Measurements from ENCODE around the gene SLC12A3. TPM values are rescaled to one million over a fixed set of nuclear protein-coding genes. Genes with fewer than 3 reads are reported as not detected.

Gene SLC12A3
- total RNA-seq, 1 donor from 2014 or later: not detected

DNA sequence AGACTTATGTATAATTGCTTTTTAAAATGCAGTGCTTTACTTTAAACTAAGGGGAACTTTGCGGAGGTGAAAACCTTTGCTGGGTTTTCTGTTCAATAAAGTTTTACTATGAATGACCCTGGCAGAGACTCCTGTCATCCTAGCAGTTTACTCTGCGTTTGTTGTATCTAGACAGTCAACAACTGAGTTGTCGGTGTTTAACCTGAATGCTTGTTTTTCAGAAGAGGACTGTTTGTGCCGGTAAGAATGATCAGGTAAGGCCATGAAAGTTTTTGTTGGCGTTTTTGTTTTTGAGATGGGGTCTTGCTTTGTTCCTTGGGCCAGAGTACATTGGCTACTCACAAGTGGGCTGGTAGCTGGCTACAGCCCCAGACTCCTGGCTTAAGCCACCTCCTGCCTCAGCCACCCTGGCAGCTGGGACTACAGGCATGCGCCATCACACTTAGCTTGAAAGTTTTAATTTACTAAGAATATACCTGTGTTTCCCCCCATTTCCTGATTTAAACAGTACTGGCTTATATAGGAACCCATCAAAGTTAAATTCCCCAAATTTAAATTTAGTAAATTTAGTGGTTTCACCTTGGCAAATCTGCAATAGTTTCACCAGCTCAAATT is 78.9 kb downstream of the SLC12A3 start:
- DNase-seq: no peak

DNA sequence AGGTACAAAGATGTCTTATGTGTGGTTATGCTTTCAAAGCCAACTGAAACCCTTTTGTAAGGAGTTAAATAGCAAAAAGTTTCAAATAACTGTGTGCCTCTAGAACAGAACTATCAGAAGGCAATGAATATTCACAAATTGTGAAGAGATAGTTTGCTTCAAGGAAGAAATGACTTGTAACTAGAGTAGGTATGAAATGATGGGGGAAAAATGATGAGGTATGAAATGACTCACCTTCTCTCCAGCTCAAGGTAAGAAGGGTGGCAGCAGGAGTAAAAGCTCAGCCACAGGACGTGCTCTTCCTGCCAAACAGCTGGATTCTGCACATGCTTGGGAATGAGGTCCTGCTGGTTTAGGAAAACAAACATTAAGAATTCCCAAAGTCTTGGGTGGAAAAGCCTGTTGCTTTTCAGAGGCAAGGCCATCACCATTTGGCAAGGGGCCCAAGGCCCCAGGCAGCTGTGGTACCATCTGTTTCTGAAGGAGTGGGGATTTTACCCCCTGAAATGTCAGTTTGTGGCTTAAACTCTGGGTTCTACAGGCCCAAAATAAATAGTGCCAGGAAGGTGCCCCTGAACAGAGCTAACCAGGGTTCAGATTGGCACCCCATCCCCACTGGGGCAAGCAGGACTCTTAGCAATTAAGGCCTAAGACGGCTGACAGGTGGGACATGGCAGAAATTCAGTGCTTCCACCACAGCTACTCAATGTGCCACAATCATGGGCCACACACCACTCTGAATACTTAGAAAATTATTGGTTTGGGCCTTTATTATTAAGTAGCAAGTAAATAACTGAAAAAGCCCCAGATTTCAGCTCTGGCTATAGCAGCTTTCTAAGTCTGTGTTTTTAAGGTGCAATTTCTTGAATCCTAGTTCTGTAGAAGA is 80.2 kb downstream of the SLC12A3 start:
- peak; percentile 86 for DNase-seq

DNA sequence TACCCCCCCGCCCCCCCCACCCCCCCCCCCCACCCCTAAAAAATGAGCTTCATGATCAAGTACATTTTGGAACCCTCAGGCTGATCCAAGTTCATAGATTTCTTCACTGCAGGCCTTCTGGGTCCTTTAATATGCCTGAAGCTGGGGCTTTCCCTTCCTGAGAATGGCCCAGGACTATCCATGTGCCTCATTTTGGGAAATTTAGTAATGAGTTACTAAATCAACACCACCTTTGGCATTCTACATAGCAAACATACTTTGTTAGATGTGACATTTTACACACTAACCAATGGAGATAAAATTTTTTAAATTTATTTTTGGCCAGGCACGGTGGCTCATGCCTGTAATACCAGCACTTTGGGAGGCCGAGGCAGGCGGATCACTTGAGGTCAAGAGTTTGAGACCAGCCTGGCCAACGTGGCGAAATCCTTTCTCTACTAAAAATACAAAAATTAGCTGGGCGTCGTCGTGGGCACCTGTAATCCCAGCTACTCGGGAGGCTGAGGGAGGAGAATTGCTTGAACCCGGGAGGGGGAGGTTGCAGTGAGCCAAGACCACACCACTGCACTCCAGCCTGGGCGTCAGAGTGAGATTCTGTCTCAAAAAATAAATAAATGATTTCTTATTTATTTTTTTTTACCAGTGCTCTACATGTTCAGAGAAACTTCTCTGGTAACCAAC is 81.0 kb downstream of the SLC12A3 start:
- no peak for DNase-seq

DNA sequence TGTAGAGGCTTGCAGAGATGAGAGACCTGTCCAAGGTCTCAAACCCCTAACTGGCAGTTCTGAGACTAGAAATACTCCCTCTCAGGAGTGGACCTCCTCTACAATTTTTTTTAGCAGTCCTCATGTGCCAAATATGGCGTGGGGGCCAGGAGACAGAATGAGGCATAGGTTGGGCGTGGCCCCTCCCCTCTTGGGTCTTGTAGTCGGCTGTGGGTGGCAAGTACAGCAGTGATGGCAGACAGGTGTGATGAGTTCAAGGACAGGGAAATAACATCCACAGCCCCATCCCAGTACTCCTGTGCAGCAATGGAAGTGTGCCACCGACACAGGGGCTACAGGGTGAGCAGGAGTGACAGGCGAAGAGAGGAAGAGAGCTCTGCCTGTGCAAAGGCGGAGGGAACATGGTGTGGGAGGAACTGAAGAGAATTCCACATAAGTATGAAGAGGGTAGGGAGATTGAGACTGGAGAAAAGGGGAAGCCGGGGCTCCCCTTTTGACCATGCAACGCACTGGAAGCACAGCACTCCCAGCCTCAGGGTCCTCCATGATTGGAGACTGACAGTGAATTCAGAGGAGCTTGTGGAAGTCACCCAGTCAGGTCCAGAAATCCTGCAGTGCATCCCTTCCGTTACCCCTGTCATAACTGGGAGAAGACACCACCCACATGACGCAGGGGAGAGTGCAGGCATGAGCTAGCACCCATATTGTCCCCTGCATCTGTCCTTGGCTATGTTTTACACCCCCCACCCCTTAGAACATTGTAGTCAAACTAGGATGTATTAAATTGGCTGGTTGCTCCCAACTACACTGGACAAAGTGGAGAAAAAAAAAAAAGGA is 82.0 kb downstream of the SLC12A3 start:
- DNase-seq: no peak

DNA sequence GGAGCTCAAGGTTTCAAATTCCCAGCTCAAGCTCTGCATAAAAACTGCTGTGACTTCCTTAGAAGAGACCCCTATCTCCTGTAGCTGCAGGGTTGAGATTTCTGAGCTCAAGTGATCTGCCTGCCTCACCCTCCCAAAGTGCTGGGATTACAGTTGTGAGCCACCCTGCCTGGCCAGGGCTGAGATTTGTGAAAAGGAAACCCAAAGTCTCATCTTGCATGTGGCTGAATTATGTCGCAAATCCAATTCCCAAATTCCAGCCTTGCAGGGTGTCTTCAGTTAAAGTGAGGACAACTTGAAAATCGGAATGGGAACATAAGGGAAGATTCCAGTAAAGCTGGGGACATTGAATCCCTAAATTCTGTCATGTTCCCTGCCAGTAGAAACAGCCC is 82.6 kb downstream of the SLC12A3 start:
- DNase-seq: no peak

DNA sequence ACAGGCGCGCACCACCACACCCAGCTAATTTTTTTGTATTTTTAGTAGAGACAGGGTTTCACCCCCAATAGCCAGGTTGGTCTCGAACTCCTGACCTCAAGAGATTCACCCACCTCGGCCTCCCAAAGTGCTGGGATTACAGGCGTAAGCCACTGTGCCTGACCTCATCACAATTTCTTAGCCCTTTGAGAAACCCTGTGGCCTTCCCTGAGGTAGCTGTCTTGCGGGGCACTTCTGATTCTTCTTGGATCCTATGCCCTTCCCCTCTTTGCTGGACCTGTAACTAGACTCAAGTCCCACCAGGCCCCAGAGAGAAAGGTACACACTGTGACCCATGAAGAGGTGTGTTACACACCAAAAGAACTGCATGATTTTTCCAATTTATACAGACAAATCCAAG is 83.2 kb downstream of the SLC12A3 start:
- no peak for DNase-seq

DNA sequence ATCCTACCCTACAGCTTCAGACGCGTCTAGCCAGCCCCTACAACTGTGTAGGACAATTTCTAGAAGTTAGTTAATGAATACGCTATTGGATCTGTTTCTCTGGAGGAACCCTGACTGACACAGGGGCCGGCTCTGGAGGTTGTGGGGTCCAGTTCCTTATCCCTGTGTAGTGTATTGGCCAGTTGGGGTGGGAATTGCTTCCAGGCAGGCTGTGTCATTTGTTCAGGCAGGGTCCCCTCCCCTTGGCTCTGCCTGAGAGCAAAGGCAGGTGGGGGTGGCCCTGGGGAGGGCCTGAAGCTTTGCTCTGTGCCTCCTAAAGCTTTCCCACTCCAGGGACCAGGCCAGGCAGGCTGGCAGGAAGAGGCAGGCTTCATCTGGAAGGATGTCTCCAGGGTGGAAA is 85.0 kb downstream of the SLC12A3 start:
- DNase-seq: no peak

DNA sequence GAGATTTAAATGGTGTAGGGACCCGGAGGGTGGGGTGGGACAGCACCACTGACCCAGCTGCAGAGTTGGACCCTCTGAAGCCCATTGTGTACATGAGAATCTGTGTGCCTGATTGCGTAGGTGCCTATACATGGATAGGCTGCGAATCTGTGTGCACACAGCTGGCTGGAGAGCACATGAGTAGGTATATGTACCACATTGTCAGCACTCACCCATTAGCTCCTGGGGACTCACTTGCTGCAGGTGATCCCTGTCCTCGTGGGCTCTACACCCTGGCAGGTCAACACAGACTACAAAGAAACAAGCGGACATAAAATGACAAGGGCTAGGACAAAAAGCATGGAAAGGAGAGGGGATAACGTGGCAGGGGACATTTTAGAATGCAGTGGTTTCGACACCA is 85.4 kb downstream of the SLC12A3 start:
- DNase-seq: no peak

DNA sequence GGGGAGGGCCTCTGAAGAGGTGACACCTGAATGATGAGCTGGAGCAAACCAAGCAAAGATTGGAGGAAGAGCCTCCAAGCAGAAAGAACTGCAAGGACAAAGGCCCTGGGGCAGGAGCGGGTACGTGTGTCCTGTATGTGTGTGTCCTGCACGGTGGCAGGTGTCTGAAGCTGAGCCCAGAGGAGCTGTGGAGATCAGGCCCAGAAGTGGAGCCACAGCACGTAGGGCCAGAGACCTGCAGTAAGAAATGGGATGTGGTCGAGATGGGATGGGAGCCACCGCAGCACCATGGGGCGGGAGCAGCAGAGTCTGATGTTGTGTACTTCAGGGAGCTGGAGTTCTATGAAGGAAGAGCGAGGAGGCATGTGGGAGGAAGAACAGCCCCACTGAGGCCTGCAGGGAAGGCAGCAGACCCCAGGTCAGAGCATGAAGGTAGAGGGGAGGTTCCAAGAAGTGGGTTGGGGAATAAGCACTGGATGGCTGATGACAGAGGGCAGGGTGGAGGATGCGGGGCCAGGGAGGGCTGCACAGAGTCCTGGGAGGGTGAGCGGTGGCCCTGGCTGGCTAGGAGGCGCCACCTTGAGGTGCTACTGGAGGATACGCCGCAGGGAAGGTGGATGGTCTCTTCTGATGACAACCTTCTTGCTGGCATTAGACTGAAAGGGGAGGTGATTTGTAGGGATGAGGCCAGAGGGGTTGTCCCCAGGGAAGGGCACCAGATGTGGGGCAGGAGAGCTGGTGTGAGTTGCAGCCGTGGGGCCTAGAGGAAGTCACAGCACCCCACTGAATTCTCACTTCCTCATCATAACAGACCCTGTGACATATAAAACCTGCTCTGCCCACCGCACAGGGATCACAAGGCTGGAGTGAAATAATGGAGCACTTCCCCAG is 86.1 kb downstream of the SLC12A3 start:
- DNase-seq: peak; percentile 62

DNA sequence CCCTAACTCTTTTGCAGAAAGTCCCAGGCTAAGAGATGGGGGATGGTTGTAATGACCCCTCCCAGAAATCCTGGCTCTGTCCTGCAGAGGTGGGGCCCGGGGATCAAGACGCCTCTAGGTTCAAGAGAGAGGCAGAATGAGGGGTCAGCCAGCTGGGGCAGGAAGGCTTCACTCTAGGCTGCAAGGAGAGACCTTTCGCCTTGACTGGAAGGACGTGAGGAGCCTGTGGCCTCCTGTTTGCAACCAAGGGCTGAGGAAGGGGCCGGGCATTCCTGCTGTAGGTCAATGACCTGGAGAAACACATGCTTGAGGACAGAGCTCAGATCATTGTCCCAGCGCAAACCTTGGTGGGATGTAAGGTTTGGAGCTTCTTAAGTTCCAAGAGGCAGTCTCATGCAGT is 88.0 kb downstream of the SLC12A3 start:
- DNase-seq: no peak

DNA sequence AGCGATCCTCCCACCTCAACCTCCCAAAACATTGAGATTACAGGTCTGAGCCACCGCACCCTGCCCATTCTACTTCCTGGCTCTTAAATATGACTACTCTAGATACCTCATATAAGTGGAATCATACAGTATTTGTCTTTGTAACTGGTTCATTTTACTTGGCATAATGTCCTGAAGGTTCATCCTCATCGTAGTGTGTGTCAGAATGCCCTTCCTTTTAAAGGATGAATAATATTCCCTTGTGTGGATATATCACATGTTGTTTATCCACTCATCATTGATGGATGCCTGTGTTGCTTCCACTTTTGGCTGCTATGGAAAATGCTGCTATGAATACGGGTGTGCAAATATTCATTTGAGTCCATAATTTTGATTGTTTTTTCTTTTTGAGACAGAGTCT is 91.1 kb downstream of the SLC12A3 start:
- no peak for DNase-seq

DNA sequence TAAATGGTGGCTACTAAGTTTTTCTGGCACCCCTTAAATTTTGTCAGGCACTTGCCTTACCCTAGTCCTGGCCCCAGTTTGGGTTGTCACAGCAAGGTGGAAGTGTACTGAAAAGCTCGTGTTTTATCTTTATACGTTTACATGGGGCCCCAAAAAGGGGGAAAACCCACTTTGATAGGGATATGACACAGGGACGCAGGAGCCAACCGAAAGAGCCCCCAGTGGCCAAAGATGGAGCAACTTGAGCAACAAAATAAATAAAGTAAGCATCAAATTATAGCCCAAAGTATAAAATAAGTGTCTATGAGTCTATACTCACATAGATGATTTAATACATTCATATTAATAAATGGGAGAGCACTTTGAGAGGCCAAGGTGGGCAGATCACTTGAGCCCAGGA is 91.7 kb downstream of the SLC12A3 start:
- DNase-seq: no peak

DNA sequence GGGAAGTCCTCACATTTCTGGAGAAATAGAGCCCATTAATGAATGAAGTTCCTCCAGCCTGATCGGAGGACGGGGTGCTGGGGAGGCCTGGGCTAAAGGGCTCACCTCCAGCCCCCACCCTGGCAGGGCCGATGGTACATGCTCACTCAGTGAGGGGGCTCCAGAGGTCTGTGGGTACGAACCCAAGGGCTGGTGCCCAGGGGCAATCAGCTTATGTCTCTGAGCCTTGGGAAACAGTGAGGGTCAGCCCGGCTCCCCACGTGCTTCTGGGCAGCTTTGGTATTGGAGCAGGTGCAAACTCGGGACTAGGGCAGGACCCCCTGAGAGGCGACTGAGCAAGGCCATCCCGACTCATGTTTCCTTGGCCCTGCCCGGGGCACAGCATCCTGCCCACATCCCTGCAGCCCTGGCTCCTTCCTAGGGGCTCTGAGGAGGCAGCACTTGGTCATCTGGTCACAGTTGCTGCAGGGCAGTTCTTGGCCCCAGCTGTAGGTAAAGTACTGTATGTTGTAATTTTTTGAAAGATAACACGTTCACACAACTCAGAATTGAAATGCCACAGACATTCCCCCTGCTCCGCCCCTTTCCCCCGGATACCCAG is 95.8 kb downstream of the SLC12A3 start:
- no peak for DNase-seq

DNA sequence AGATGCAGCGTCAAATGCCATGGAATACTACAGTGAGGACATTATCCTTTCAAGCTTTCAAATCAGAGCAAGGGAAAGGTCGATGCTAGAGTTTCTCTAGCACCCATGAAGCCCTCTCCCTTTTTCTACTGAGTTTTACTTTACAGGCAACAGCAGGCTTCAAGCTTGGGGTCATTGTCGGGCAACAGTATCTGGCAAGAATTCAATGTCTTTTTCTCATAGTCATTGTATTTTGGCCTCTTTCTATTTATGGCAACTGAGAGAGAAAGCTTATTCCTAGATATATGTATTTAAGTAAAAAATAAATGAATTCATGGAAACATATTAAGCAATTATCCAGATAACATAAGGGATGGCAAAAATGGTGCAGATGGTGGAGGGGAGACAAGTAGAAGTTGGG is 96.4 kb downstream of the SLC12A3 start:
- DNase-seq: no peak

DNA sequence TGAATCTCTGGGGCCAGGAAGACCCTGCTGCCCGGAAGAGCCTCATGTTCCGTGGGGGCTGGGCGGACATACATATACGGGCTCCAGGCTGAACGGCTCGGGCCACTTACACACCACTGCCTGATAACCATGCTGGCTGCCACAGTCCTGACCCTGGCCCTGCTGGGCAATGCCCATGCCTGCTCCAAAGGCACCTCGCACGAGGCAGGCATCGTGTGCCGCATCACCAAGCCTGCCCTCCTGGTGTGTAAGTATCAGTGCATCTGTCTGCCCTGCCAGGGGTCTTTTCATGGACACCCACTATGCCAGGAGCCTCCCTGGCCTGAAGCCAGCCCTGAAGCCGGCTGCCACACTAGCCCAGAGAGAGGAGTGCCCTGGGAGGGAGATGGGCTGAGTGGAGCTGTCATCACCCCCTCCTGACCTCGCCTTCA is 96.9 kb downstream of the SLC12A3 start, which contains the start of gene CETP:
CETP (plus strand) TSS at position 100 of the 431 bp plus-strand sequence; CDS start at position 130, 30 bp downstream.
- DNase-seq: no peak

DNA sequence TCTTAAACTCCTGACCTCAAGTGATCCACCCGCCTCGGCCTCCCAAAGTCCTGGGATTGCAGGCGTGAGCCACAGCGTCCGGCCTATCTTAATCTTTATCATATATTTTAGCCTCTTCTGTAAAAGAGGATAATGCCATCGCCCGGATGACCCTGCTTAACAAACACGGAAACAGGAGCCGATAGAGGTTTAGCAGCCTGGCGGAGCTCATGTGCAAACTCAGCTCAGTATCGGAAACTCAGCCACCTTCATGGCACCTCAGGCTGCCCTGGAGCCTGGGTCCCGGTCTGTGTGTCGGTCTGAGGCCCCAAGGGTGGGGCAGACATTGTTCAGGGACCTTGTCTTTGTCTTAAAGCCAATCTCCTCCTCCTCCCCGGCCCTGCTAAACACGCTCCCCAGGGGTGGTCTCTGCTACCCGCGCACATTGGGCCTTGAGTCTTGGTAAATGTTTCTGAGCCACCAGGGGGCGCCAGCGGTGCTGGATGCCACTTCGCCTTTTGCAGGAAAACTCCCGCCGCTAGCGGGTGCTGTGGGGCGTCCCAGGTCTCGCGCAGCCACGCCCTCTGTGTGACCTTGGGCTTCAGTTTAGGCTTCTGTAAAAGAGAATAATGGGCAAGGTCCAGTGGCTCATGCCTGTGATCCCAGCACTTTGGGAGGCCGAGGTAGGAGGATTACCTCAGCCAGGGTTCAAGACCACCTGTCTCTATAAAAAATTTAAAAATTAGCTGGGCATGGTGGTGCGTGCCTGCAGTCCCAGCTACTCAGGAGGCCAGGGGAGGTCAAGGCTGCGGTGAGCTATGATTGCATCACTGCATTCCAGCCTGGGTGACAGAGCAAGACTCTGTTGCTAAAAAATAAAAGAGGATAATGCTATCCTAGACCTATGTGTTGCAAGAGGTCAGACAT is 99.5 kb downstream of the SLC12A3 start:
- DNase-seq: peak; percentile 80

All from tongue (tissue), 2 donors.